Fibroblast of pulmonary artery (primary cell): Measurements from ENCODE around the gene SLC45A2.
A peak's percentile ranks its signal among the peaks of the same experiment; 100 is the strongest.

Source experiments
- DNase-seq: peaks from one replicate; pipeline ENCODE4 v3.0.0-alpha.2; 2010; ENCODE audit warnings: low read depth
- H3K4me3 ChIP-seq: replicated peaks from 2 replicates; pipeline ENCODE4 v1.5.1; 2011; ENCODE audit warnings: low read depth, mild to moderate bottlenecking, control low read depth, low read length, moderate library complexity
- CTCF ChIP-seq: IDR thresholded peaks from 2 replicates; pipeline ENCODE4 v1.5.1; 2011; ENCODE audit warnings: mild to moderate bottlenecking, control low read depth, low read length, inconsistent platforms; ENCODE audit errors: missing control alignments

The SLC45A2 gene

GRCh38 chr5:33937017-33937706, 47.3 kb downstream of the SLC45A2 start:
- no peak for DNase-seq
- H3K4me3 ChIP-seq = peak overlapping the region; percentile 59
- TF ChIP-seq CTCF = no peak

- DNase-seq = peak; percentile 44
- TF ChIP-seq CTCF = no peak
- H3K4me3 ChIP-seq = peak within 1 kb of the TSS; percentile 59
These were observed 48.0 kb downstream of the SLC45A2 start, which contains the start of gene RXFP3 for GRCh38 chr5:33936381-33937016. Gene RXFP3, plus strand, starts transcription at chr5:33936386. Its CDS starts 355 bp downstream, at chr5:33936741.

- H3K4me3 ChIP-seq = peak overlapping the region; percentile 59
- peak; percentile 1 for TF ChIP-seq CTCF
- DNase-seq = peak; percentile 66
These were observed 48.5 kb downstream of the SLC45A2 start for GRCh38 chr5:33936004-33936380.

GRCh38 chr5:33934176-33934575, 50.3 kb downstream of the SLC45A2 start:
- no peak for TF ChIP-seq CTCF
- H3K4me3 ChIP-seq = no peak overlapping the region
- peak; percentile 11 for DNase-seq

- no peak for DNase-seq
- no peak overlapping the region for H3K4me3 ChIP-seq
- TF ChIP-seq CTCF = no peak
These were observed 50.7 kb downstream of the SLC45A2 start for GRCh38 chr5:33933723-33934169.

GRCh38 chr5:33931136-33931535, 53.4 kb downstream of the SLC45A2 start:
- H3K4me3 ChIP-seq = no peak overlapping the region
- TF ChIP-seq CTCF = no peak
- no peak for DNase-seq
